Caco-2 (cell line): ENCODE measurements around the gene TMEM101. TPM values are rescaled to one million over a fixed set of nuclear protein-coding genes. Genes with fewer than 3 reads are reported as not detected.

Experiments used
- BruUV-seq: library from RNA; stranded (reverse); fragments of 400-500 nt; replicated peaks from 2 replicates; lab custom pipeline; 2021; lab: Mats Ljungman, UMichigan
- CTCF ChIA-PET: fragments of 300-600 bp; sonication (Branson Sonifier 250); formaldehyde crosslinking; loops from one replicate; lab custom pipeline; 2022; ENCODE audit warnings: antibody characterized with exemption; lab: Charles Lee
- POLR2A ChIA-PET: fragments of 300-600 bp; sonication (Branson Sonifier 250); formaldehyde crosslinking; loops from one replicate; lab custom pipeline; 2022; ENCODE audit warnings: antibody characterized with exemption; lab: Charles Lee
- DNase-seq, 2 experiments: peaks; one replicate each; pipeline versions ENCODE4 v3.0.0 to v3.0.0-alpha.2; 2020 to 2022
- H3K27me3 ChIP-seq: replicated peaks from 2 replicates; pipeline ENCODE4 v1.6.0; 2011; ENCODE audit warnings: low read length; ENCODE audit not compliant: control insufficient read depth, insufficient read depth
- H3K36me3 ChIP-seq: 2 replicates; pipeline ENCODE4 v1.5.1; 2011; ENCODE audit warnings: low read length; ENCODE audit not compliant: control insufficient read depth, insufficient read depth
- H3K4me1 ChIP-seq: fragments of 250-450 bp; sonication (Bioruptor Pico); 2 replicates; pipeline ENCODE4 v1.5.1; 2020; ENCODE audit warnings: mild to moderate bottlenecking
- H3K4me3 ChIP-seq: 2 replicates; pipeline ENCODE4 v1.5.1; 2011; ENCODE audit warnings: low read depth, mild to moderate bottlenecking, control low read depth, low read length
- H3K9me3 ChIP-seq: fragments of 250-450 bp; sonication (Bioruptor Pico); 2 replicates; pipeline ENCODE4 v1.5.1; 2020; ENCODE audit warnings: mild to moderate bottlenecking, moderate library complexity
- H3K27ac Mint-ChIP-seq: one replicate; pipeline ENCODE4 v1.8.0; 2022; ENCODE audit warnings: mixed read lengths; ENCODE audit not compliant: unreplicated experiment
- H3K27me3 Mint-ChIP-seq: one replicate; pipeline ENCODE4 v1.8.0; 2022; ENCODE audit warnings: mixed read lengths; ENCODE audit not compliant: insufficient read depth, unreplicated experiment
- H3K36me3 Mint-ChIP-seq: one replicate; pipeline ENCODE4 v1.8.0; 2022; ENCODE audit warnings: mild to moderate bottlenecking, mixed read lengths; ENCODE audit not compliant: insufficient read depth, unreplicated experiment
- H3K4me1 Mint-ChIP-seq: one replicate; pipeline ENCODE4 v1.8.0; 2022; ENCODE audit warnings: low read depth, mixed read lengths; ENCODE audit not compliant: unreplicated experiment
- H3K4me3 Mint-ChIP-seq: one replicate; pipeline ENCODE4 v1.8.0; 2022; ENCODE audit warnings: mild to moderate bottlenecking, moderate library complexity, mixed read lengths; ENCODE audit not compliant: unreplicated experiment
- H3K9me3 Mint-ChIP-seq: one replicate; pipeline ENCODE4 v1.8.0; 2022; ENCODE audit warnings: mixed read lengths; ENCODE audit not compliant: unreplicated experiment
- CTCF ChIP-seq, 2 experiments: fragments of 200-600 bp in 1 of 2; IDR thresholded peaks; 1 replicate in 1 of 2; 2 replicates in 1 of 2; pipeline versions ENCODE4 v1.5.1 to v1.8.0; 2011 to 2022; ENCODE audit warnings: antibody characterized with exemption in 1 of 2, control low read depth in 1 of 2, inconsistent platforms in 1 of 2, low read depth in 1 of 2, low read length in 1 of 2, mild to moderate bottlenecking in 1 of 2, moderate library complexity in 1 of 2; ENCODE audit not compliant: insufficient read depth in 1 of 2, severe bottlenecking in 1 of 2, unreplicated experiment in 1 of 2
- intact Hi-C: fragments of 100-400 bp; cut with micrococcal nuclease; formaldehyde crosslinking; loops from one replicate; pipeline ENCODE4 v1.10.0; 2022; ENCODE audit not compliant: unreplicated experiment
- total RNA-seq: library from RNA; stranded (reverse); gene quantifications from 2 replicates; pipeline ENCODE4 v1.2.3, GENCODE V29; 2022

Gene TMEM101
- total RNA-seq, 1 experiment from 2014 or later: 41.7 TPM

GRCh38 chr17:43995150-43995471 lies 19.7 kb downstream of the TMEM101 start:
- BruUV-seq: no TSS peak
- no peaks in the 10 kb centered on the region for H3K27me3 ChIP-seq
- peaks cover 11% of the 10 kb centered on the region for H3K4me1 ChIP-seq
- no peaks in the 10 kb centered on the region for H3K36me3 ChIP-seq
- intact Hi-C loops: loop anchor here (1.0 kb wide), 2 partner anchors 51 to 117 kb away; no protein-coding TSS in a partner anchor
- no peak overlapping the region; the same call in 1 of the 2 replicates for H3K4me3 ChIP-seq
- ChIA-PET POLR2A (interaction anchor here (0.5 to 0.7 kb wide), 2 partner anchors 57 to 191 kb away, joined by 3 to 5 read pairs; no protein-coding TSS in a partner anchor), CTCF (interaction anchor here (1.6 to 3.7 kb wide), 2 partner anchors 51 to 85 kb away, joined by 4 to 29 read pairs; no protein-coding TSS in a partner anchor)
- no peak for TF ChIP-seq CTCF (IDR thresholded peaks at IDR 0.05; ENCODE audit: insufficient read depth in 1 of 2, low read depth in 1 of 2, low read length in 1 of 2, severe bottlenecking in 1 of 2, unreplicated experiment in 1 of 2)
- Mint-ChIP-seq H3K4me1 (no peaks in the 10 kb centered on the region), H3K9me3 (no peaks in the 10 kb centered on the region), H3K27ac (no peak overlapping the region), H3K27me3 (peaks cover 3% of the 10 kb centered on the region), H3K36me3 (no peaks in the 10 kb centered on the region), H3K4me3 (peak overlapping the region; percentile 61)
- no peaks in the 10 kb centered on the region for H3K9me3 ChIP-seq
- no peak for DNase-seq

- Mint-ChIP-seq H3K4me1 (no peaks in the 10 kb centered on the region), H3K9me3 (no peaks in the 10 kb centered on the region), H3K27ac (no peak overlapping the region), H3K27me3 (peaks cover 3% of the 10 kb centered on the region), H3K4me3 (peak overlapping the region; percentile 61), H3K36me3 (no peaks in the 10 kb centered on the region)
- H3K4me1 ChIP-seq: peaks cover 11% of the 10 kb centered on the region
- no TSS peak for BruUV-seq
- peak overlapping the region; percentile 17; the same call in 1 of the 2 replicates for H3K4me3 ChIP-seq
- ChIA-PET POLR2A (no interaction called here), CTCF (interaction anchor here (0.6 to 3.7 kb wide), 7 partner anchors 17 to 141 kb away, joined by 3 to 29 read pairs (median 4); no protein-coding TSS in a partner anchor)
- peak; percentile 73 to 85 for DNase-seq
- no peaks in the 10 kb centered on the region for H3K36me3 ChIP-seq
- H3K9me3 ChIP-seq: no peaks in the 10 kb centered on the region
- TF ChIP-seq CTCF (IDR thresholded peaks at IDR 0.05; ENCODE audit: insufficient read depth in 1 of 2, low read depth in 1 of 2, low read length in 1 of 2, severe bottlenecking in 1 of 2, unreplicated experiment in 1 of 2): peak; percentile 84 to 98
- H3K27me3 ChIP-seq: no peaks in the 10 kb centered on the region
- intact Hi-C loops: loop anchor here (1.0 kb wide), 2 partner anchors 50 to 116 kb away; no protein-coding TSS in a partner anchor
Observed at GRCh38 chr17:43994272-43995149, 20.3 kb downstream of the TMEM101 start.

GRCh38 chr17:43992641-43993040 lies 22.1 kb downstream of the TMEM101 start:
- Mint-ChIP-seq H3K27me3 (peaks cover 8% of the 10 kb centered on the region), H3K27ac (no peak overlapping the region), H3K4me1 (no peaks in the 10 kb centered on the region), H3K36me3 (no peaks in the 10 kb centered on the region), H3K4me3 (no peak overlapping the region), H3K9me3 (no peaks in the 10 kb centered on the region)
- BruUV-seq: no TSS peak
- H3K27me3 ChIP-seq: no peaks in the 10 kb centered on the region
- ChIA-PET CTCF (interaction anchor here (0.7 to 3.7 kb wide), 3 partner anchors 31 to 49 kb away, joined by 3 to 29 read pairs (median 3); no protein-coding TSS in a partner anchor), POLR2A (no interaction called here)
- intact Hi-C loops: no loop called here
- no peak overlapping the region for H3K4me3 ChIP-seq
- H3K36me3 ChIP-seq: no peaks in the 10 kb centered on the region
- DNase-seq: no peak
- H3K9me3 ChIP-seq: no peaks in the 10 kb centered on the region
- TF ChIP-seq CTCF (IDR thresholded peaks at IDR 0.05; ENCODE audit: insufficient read depth in 1 of 2, low read depth in 1 of 2, low read length in 1 of 2, severe bottlenecking in 1 of 2, unreplicated experiment in 1 of 2): no peak
- peaks cover 11% of the 10 kb centered on the region for H3K4me1 ChIP-seq
